HG03520 (cell line): Measurements from ENCODE around the gene OR52R1.
"Not testable (repeated sequence)": the region's sequence is repeated elsewhere in the genome, so short reads cannot be mapped to it uniquely, and the experiment has no call there.

Experiments used
- ATAC-seq: cut with Tn5 transposase; IDR thresholded peaks from one replicate; pipeline ENCODE4 v1.9.1; 2021; ENCODE audit warnings: mild to moderate bottlenecking, moderate library complexity; ENCODE audit not compliant: unreplicated experiment

The OR52R1 gene

DNA sequence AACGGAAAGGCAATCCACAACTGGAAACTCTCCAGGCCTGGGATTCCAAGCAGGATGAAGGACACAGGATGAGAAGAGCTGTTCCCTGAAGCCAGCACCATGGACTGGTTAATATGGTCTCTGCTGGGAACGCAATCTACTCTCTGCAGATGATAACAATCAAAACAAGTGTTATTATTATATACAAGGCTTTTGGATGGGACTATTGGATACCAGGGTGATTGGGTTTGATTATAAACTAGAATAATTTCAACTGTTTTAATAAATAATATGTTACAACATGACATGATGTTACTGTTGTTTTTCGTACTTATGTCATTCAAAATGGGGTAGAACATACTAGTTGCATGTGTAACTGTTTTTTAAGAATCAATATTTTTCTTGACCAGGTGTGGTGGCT, at the start of gene OR52R1:
Gene OR52R1, minus strand, starts transcription at position 101 of the 400 bp plus-strand sequence. Its CDS starts 0 bp downstream, at position 101.
- ATAC-seq = no peak

DNA sequence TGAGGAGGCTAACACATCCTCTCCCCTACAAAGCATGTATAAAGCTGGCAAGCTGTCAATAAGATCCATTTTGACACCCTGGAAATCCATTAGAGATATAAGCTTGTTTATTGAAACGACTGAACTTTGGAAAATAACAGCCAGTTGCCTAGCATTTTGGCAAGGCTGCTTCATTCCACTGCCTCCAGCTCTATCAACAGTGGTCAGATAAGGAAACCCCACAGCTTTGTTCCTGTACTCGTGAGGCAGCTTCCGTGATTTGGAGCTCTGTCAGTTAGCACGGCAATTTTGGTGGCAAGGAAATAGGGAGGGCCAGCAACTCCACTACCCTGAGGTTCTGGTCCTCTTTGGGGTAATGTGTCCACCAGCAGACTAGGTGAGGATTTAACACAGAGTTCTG, 46.9 kb upstream of the OR52R1 start:
- no peak for ATAC-seq

DNA sequence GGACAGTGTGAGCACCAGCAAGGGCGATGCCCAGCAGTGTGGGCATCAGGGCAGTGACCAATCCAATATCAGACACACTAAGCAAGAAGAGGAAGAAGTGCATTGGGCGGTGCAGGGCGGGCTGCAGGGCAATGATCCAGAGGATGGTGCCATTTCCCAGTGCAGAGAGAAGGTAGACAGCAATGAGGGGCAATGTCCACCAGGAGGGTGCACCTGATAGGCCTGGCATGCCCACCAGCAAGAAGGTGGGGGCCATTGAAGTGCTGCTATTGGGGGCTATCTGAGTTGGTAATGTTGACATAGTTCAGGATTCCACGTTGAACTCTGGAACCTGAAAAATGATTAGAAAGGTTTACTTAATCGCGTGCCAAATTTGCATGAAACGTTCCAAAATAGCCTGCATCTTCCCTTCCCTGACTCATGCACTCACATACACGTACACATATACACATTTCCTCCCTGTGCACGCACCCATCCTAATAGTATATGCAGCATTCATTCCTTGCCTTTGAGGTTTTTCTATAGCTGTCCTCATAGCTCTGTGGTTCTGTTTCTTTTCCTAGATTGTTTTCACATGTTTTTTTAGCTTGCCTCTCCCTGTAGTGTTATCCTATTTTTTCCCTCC, 44.8 kb upstream of the OR52R1 start, which contains the start of gene OR51S1:
Gene OR51S1, minus strand, starts transcription at position 301 of the 625 bp plus-strand sequence. Its CDS starts 0 bp downstream, at position 301.
- ATAC-seq = no peak

- ATAC-seq = no peak
These were observed 35.8 kb upstream of the OR52R1 start for GRCh38 chr11:4839851-4840549.

DNA sequence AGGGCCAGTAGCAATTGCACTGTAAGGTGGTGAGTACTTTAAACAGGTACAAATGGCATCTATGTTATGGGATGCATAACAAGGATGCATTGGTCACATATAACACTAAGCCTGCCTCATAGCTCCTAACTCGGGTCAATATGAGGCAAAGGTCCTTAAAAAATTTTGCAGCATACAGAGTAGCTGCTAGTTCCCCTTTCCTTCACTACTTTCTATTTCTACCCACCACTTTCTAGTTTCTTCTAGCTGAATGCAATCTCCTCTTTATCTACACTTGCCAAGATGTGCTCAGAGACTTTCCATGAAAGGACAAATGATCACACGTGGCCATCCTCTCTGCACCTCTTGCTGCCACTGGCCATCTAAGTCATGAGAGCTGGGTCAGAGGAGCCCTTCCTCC, 26.7 kb upstream of the OR52R1 start:
- ATAC-seq = no peak

- no peak for ATAC-seq
These were observed 26.2 kb upstream of the OR52R1 start for GRCh38 chr11:4830346-4830745.

DNA sequence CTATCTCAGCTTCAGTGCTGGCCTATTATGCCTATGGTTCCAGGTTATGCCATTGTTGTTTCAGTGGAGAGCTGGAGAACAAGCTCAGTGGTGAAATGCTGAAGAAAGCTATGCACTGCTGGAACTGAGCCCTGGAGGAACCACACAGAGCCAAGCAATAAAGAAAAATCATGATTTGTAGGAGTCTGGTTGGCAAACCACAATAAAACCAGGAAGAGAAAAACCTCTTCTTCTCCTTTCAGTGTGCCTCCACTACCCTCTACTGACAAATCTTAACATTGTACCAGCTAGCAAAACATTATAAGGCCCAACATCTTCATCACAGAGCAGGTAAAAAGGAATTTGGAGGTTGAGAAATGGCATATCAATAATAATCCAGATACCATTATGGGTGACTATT, 22.2 kb upstream of the OR52R1 start:
- no peak for ATAC-seq

DNA sequence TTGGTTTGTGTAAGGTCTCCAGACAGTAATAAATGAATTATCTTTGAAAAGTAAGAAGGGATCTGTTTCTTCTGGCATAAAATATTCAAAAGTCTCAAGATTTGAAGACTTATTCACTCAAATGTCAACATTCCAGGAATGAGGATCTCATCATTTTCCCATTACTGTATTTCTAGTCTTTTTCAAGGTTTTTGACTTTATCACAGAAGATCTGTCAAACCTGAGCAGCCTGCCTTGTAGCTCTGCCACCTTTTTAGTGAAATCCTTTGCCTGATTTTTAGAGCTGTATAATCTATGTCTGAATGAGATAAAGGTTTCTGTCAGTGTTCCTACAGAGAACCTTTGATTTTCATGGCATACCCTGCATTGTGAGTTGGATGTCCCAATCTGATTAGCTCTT, 21.0 kb upstream of the OR52R1 start:
- no peak for ATAC-seq

DNA sequence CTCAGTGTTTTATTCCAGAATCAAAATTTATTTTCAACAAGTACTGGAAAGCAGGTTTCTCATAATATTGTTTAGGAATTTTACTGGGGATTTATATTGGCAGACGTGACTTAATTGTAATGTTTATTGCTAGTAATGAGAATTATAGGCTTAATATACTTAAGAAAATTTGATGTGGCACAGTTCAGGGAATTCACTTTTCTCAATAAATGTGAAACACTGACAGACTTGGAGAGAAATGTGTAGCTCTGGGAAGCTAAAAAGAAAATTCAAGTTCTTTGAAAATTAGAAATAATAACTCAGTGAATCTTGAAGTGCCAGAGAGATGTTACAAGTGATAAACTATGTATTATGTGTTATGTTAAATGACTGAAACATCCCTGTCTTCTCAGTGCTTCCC, 16.8 kb upstream of the OR52R1 start, which contains the start of gene OR51F2:
Gene OR51F2, plus strand, starts transcription at position 301 of the 400 bp plus-strand sequence. CDS start 101 bp downstream, outside the sequence.
- ATAC-seq = no peak

DNA sequence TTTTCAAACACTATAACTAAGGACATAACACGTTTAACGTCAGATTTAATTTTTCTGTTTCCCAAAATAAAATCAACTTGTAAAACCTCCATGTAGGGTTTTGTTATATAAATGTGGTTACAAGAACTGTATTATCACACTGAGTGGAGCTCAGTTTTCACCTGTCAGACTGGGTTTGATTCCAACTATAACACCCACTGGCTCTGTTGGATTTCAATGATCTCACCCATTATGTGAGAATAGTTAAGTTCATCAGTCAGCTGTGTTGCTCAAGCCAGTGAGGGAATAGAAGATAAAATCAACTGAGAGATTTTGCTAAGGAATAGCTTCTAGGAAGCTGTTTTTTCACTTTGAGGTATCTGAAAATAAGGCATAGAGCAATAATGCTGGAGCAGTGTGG, 5.1 kb upstream of the OR52R1 start:
- no peak for ATAC-seq

DNA sequence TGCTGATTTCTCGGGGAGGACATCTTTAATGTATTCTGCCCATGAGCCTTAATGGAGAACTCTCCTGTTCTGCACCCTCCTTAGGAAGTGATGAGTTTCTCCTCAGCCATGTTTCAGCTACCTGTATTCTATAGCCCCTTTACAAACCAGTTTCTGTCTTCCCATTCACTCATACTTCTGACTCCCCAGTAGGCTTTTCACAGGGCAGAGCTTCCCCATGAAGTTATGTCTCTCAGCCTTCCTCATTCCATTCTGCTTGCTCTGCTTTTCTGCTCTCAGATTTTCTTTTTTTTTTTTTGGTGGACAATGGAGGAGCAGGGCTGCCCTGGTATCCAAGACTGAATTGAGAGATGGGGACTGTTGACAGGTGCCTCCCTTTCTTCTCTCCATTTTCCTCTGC, 4.3 kb upstream of the OR52R1 start:
- ATAC-seq = no peak

DNA sequence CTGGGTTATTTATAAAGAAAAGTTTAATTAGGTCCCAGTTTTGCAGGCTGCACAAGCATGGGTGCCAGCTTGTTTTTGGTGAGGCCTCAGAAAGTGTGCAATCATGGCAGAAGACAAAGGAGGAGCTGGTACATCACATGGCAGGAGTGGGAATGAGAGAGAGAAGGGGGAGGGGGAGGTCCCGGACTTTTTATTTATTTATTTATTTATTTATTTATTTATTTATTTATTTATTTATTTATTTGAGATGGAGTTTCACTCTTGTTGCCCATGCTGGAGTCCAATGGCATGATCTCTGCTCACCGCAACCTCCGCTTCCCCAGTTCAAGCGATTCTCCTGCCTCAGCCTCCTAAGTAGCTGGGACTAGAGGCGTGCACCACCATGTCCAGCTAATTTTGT, 2.9 kb downstream of the OR52R1 start:
- ATAC-seq = not testable (repeated sequence)

DNA sequence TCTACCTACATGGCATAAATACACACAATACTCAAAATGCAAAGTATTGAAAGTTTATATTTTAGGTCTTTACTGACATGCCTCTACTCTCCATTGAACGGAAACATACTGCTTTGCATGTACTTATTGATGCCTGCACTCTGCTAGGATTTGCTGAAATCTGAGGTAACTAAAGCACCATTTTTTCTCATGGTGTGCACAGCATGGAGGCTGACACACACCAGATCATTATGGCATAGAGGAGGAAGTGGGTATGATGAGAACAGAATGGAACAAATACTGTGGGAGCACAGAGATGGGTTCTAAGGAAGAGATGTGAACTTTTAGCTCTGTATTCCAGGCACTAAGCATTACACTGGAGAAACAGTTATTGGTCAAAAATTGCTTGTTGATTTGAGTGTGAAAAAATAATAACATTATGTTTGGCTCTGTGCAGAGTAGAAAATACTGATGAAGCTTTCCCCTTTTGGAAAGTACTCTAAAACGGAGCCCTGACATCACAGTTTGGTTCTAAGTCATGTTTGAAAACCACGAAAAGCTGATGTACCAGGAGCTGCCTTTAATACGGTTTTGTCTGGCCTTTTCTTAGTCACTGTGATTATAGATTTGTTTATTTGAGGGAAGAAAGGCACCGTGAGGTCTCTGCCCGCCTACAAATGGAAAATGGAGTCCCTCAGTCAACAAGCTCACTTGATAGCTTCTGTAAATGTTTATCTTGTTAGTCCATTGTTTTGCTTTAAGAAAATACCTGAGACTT, 5.6 kb downstream of the OR52R1 start:
- ATAC-seq = no peak

GRCh38 chr11:4797206-4797605, 7.0 kb downstream of the OR52R1 start:
- ATAC-seq = no peak

GRCh38 chr11:4782454-4782853, 21.7 kb downstream of the OR52R1 start:
- ATAC-seq = no peak

DNA sequence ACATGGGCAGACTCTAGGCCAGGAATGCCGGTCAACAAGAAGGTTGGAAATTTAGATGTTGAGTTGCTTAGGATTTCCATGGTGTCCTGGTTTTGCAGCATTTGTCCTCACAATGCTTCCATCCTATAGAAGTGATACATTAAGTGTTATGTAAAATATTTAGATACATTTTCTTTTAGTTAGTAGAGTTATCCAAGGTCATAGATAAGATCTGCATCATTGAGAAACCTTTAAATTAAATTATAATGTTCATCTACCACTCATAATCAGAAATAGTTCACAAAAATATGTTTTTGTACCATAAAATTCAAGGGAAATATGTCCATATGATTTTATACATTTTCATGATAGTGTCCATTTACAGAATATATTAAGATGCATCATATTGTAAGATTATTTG, 34.3 kb downstream of the OR52R1 start, which contains the start of gene OR51F1:
Gene OR51F1, minus strand, starts transcription at position 101 of the 400 bp plus-strand sequence. Its CDS starts 0 bp downstream, at position 101.
- ATAC-seq = no peak

GRCh38 chr11:4768094-4768493, 36.1 kb downstream of the OR52R1 start:
- no peak for ATAC-seq

GRCh38 chr11:4766420-4767043, 37.6 kb downstream of the OR52R1 start:
- ATAC-seq = no peak

DNA sequence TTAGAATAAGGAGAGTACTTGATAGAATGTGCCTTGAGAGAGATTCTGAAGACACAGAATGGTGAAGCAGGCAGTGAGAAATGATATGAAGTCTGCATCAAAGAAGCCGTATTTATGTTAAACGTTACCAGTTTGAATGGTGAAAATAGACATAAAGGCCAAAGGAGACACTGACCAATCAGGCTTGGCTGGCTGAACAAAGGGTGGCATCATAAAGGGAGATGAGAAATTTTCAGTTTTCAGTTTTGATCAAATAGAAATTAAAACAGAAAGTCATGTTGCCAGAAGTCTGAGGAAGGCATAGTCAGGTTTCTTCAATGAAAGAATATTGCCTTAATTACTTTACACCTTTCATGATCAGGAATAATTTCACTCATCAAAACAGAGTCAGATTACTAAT, 41.1 kb downstream of the OR52R1 start:
- ATAC-seq = no peak
